ENCODE results near the gene LSM7.

The LSM7 gene

GRCh38 chr19:2323707-2324106, 4.7 kb downstream of the LSM7 start:
- no peak for DNase-seq (ENCODE audit: low spot score)

DNA sequence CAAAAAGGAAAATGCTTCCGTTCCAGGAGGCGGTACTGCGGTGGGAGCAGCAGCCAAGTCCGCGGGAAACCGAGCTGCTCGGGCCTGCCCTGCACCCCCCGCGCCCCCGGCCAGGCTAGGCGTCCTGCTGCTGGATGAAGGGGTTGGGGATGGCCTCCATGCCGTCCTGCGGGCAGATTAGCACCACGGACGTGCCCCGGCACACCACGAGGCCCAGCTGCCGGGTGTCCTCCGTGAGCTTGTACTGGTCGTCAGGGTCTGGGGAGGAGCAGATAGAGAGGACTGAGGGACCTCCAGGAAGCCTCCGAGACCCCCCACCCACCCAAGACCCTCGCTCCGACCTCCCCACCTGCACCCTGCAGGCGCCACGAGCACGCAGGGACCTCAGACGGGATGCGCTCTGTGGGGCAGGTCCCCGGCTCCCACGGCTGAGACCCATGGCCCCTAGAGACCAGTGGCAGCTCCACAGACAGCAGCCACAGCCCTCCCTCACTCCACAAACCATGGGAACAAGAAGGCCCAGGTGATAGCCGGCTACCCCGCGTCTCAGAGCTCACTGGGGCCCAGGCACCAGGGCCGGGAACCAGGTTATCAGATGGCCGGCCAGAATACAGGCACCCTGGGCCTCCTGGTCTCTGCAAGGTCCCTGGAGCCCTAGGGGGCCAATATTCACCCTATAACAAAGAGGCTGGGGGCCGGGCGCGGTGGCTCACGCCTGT, 6.7 kb downstream of the LSM7 start:
- no peak for DNase-seq (ENCODE audit: low spot score)

- DNase-seq (ENCODE audit: low spot score): no peak
Measured at GRCh38 chr19:2320939-2321338, 7.4 kb downstream of the LSM7 start.

DNA sequence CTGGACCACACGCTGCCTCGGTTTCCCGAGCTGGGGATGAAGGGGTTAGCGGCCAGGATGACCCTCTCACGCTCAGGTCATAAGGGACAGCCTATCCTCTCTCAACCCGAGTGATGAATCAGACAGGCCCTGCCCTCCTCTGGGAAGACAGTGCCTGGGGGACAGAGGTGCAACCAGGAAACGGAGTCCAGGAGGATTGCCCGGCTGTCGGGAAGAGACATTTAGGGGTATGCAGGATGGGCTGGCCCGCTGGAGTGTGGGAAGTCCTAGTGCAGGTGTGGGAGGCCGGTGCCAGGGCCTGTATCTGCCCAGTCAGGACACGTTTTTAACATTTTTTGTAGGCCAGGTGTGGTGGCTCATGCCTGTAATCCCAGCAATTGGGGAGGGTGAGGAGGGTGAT, 8.3 kb downstream of the LSM7 start:
- DNase-seq (ENCODE audit: low spot score): no peak

DNA sequence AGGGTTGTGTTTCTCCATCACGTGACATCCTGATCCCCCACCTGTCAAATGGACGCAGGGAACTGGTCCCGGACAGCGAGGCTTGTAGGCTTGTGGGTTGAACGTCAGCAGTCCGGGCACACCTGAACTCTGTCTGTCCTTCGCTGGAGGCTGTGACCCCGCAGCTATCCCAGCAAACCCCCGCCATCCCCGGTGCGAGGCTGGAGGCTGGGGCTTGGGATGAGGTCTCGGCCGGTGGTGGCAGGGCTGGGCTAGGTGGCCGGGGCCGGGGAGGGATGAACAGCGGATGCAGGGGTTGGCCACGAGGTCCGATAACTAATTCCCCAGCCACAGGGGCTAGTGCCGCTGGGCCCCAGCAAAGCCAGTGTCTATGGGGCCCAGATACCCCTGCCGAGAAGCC, 8.8 kb downstream of the LSM7 start:
- no peak for DNase-seq (ENCODE audit: low spot score)

- no peak for DNase-seq (ENCODE audit: low spot score)
Measured at GRCh38 chr19:2318923-2319322, 9.5 kb downstream of the LSM7 start.

DNA sequence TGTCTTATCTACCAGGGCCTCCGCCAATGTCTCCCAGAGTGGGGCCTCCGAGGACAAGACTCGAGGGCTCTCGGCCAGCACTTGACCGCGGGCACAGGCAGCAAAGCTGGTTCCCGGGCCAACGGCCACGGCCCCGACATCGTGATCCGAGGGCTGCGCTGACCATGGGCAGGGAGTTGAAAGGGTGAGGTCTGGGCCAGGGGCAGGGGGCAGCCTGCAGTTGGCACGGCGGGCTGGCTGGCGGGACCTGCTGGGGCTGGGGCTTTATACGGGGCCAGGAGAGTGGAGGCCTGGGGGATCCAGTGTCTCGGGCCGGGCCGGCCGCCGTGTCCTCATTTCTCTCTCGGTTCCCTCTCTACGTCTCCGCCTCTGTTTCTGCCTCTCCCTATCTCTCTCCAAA, 10.6 kb downstream of the LSM7 start:
- DNase-seq (ENCODE audit: low spot score): no peak

DNA sequence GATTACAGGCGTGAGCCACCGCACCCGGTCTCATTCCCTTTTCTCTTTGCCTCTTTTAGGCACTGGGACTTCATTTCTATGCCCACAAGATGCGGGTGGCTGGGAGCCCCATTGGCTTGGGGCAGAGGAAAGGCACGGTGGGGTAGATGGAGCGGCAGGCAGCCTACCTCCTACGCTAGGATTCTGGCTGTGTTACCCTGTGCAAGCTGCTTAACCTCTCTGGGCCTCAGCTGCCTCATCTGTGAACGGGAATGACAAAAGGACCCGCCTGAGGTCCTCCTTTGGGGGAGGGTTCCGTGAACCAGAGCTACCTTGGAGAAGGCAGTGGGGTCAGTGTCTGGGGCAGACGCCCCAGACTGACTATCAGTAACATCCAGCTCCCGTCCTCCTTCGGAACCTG, 11.1 kb downstream of the LSM7 start:
- DNase-seq (ENCODE audit: low spot score): no peak

- peak; percentile 57 for DNase-seq (ENCODE audit: low spot score)
Measured at GRCh38 chr19:2315818-2316353, 12.5 kb downstream of the LSM7 start.

DNA sequence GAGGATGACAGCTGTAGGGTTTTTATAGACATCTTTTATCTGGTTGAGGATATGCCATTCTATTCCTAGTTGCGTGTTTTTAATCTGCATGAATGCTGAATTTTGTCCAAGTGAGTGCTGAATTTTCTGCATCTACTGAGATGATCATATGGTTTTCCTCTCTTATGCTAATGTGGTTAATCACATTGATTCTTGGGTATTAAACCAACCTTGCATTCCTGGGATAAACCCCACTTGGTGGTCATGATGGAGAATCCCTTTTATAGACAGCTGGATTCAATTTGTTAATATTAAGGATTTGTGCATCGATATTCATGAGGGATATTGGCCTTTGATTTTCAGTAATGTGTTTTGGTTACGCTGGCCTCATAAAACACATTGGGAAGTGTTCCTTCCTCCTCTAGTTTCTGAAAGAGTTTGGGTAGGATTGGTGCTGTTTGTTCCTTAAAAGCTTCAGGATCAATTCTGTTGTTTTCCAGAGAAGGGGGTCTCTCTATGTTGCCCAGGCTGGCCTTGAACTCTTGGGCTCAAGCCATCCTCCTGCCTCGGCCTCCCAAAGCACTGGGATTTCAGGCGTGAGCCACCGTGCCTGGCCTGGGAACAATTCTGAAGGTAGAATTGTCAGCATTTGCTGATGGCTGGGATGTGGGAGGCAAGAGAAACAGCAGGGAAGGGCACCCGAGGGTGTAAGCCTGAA, 13.1 kb downstream of the LSM7 start:
- DNase-seq (ENCODE audit: low spot score): no peak

DNA sequence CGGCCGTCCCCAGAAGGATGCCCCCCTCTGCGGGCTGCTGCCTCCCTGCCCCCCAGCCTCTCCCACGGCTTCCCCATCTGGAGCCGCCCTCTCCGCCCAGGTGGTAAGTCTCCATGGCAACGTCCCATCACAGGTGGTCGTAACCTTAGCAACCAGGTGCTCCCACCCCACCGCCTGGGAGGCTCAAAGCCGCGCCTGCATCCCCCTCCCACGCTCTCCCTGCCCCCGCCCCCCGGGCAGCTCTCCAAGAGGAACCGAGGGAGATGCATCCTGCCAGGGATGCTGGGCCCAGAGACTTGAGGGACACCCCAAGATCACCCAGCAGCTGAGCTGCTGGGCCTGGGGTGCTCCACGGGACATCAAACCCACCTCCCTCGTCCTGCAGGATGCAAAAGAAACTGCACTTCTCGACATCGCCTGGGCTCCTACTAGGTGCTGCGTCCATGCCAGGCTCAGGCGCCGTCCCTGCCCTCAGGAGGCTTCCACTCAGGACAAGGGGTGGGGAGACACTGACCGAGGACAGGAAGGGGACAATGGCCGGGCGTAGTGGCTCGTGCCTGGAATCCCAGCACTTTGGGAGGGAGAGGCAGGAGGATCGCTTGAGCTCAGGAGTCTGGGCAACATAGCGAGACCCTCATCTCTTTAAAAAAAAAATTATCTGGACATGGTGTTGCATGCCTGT, 15.4 kb downstream of the LSM7 start:
- DNase-seq (ENCODE audit: low spot score): no peak

DNA sequence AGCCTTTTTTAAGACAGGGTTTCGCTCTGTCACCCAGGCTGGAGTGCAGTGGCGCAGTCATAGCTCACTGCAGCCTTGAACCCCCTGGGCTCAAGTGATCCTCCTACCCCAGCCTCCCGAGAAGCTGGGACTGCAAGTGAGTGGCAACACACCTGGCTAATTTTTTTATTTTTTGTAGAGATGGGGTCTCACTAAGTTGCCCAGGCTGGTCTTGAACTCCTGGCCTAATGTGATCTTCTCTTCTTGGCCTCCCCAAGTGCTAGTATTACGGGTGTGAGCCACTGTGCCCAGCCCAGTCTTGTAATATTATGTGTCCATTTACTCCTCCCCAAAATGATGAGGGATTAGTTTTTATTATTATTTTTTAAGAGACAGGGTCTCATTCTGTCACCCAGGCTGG, 17.3 kb downstream of the LSM7 start:
- DNase-seq (ENCODE audit: low spot score): no peak

GRCh38 chr19:2309734-2310362, 18.5 kb downstream of the LSM7 start:
- DNase-seq (ENCODE audit: low spot score): no peak

GRCh38 chr19:2308114-2308556, 20.3 kb downstream of the LSM7 start, which contains the start of gene LINGO3:
LINGO3 (minus strand) TSS chr19:2308154; CDS start chr19:2291776, 16,378 bp downstream.
- no peak for DNase-seq (ENCODE audit: low spot score)

DNA sequence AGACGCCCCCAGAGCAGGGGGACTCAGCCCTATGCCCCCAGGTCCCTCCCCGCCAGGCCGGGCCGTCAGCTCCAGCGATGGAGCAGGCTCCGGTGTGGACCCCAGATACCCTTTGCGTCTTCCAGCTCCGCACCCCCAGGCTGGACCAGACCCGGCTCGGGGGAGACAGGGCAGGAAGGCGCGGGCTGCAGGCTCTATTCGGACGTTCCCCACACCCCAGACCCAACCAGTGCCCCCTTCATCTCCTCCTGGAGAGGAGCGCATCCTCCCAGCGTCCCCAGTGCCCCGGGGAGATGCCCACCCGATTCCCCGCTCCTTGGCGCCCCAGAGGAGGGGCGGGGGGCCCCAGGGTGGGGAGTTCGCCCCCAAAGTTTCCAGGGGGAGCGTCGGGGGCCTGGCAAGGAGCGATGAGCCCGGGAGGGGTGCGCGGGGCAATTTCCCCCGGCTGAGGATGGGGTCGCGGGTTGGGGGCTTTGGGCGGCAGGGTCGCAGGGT, 20.8 kb downstream of the LSM7 start:
- no peak for DNase-seq (ENCODE audit: low spot score)

- DNase-seq (ENCODE audit: low spot score): no peak
Measured at GRCh38 chr19:2306971-2307370, 21.4 kb downstream of the LSM7 start.

DNA sequence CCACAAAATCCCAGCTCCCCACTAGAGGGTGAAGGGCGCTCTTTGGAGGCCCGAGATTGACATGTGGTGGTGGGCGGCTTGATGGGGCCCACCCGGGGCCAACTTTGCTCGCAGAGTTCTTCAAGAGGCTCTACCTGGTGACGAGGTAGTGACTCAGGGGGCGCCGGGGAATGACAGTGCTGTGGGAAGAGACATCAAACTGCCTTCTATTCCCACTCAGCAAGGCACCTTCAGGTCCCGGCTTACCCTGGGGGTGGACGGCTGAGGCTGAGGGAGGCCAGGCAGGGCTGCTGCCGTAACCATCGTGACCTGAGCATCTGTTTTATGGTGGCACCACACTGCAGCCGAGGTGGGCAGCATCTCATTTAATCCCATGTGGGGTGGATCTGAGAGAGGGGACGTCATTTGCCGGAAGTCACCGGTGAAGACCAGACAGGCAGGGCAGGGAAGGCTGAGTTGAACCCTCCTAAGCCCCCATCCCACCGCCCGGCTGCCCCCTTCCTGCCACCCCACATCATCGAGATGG, 22.0 kb downstream of the LSM7 start:
- DNase-seq (ENCODE audit: low spot score): no peak

GRCh38 chr19:2305452-2306280, 22.7 kb downstream of the LSM7 start:
- DNase-seq (ENCODE audit: low spot score): no peak

DNA sequence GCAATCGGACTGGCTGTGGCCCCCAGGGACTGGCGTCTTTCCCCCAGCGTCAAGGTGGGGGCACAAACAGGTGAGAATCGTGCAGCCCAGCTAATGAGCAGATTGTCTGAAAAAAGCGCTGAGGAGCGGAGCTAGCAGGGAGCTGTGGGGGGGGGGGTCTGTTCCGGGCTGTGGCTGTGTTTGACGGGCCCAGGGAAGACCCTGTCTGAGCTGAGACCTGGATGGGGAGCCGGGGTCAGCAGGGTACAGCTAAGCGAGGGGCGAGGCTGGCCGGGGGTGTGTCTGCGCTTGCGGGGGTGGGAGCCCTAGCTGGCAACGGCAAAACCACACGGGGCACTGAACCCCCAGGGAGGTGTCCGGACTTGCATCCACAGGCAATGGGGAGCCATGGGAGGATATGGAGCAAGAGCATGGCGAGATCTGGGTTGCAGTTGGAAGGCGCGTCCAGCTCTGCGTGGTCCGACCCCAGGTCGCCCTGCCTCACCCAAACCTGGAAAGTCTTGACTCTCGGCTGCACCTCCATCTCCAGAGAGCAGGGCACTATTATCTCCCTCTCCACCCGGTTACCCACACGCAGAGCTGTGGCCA, 25.1 kb downstream of the LSM7 start:
- DNase-seq (ENCODE audit: low spot score): no peak

Measured in AG08395 (cell line).